SK-N-MC (cell line): Measurements from ENCODE around the gene GALNT15.

ENCODE experiments used
- DNase-seq: peaks from one replicate; pipeline ENCODE4 v3.0.0-alpha.2; 2011; ENCODE audit warnings: low read depth, low spot score
- H3K27ac ChIP-seq: fragments of 200-600 bp; sonication (generic); 2 replicates; pipeline ENCODE4 v1.5.1; 2016; ENCODE audit warnings: mixed run types
- H3K36me3 ChIP-seq: fragments of 200-600 bp; sonication (generic); 2 replicates; pipeline ENCODE4 v1.6.1; 2017; ENCODE audit warnings: antibody characterized with exemption, low read length, mixed read lengths; ENCODE audit not compliant: insufficient read depth
- H3K4me3 ChIP-seq: fragments of 200-600 bp; sonication (generic); 2 replicates; pipeline ENCODE4 v1.5.1; 2016
- H3K9ac ChIP-seq: fragments of 200-600 bp; sonication (generic); 2 replicates; pipeline ENCODE4 v1.8.0; 2017; ENCODE audit warnings: mixed run types, mixed read lengths; ENCODE audit not compliant: insufficient read length
- H3K9me3 ChIP-seq: fragments of 200-600 bp; sonication (generic); 2 replicates; pipeline ENCODE4 v1.6.1; 2017; ENCODE audit warnings: low read depth, mild to moderate bottlenecking, antibody characterized with exemption, low read length, moderate library complexity, mixed read lengths
- EZH2 ChIP-seq: fragments of 200-600 bp; sonication (generic); IDR thresholded peaks from one replicate; pipeline ENCODE4 v1.6.1; 2017; ENCODE audit warnings: antibody characterized with exemption
- FOXP2 ChIP-seq: optimal IDR thresholded peaks from 2 replicates; pipeline ENCODE3; 2011; ENCODE audit warnings: mild to moderate bottlenecking, moderate library complexity; ENCODE audit not compliant: insufficient read depth; ENCODE audit errors: extremely low read length, control extremely low read depth
- POLR2AphosphoS5 ChIP-seq: IDR thresholded peaks from 2 replicates; pipeline ENCODE4 v1.6.1; 2012; ENCODE audit warnings: mild to moderate bottlenecking, low read depth, low read length, borderline replicate concordance

The GALNT15 gene

DNA sequence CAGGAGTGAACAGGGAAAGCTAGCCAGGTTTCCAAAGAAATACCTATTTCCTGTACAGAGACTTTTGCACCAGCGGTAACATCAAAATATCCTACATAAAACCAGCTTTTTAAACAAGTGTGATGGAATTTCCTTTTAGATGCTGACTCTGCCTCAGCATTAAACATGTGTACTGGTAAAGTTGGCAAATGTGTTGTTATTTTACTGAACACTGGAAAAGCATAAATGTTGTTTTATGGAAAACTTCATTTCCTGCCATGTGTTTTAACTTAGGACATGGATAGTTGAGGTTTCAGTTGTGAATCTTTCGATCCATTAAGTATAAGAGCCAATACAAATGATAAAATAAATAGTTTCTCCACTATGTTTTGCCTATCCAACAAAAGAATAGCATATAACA is 106.2 kb downstream of the GALNT15 start:
- Histone ChIP-seq H3K9ac (no peak overlapping the region), H3K27ac (0 out of 2 replicates have a peak overlapping the region, but pooled peaks have one; percentile 13), H3K9me3 (no peaks in the 10 kb centered on the region), H3K4me3 (no peak overlapping the region), H3K36me3 (no peaks in the 10 kb centered on the region)
- DNase-seq, result no peak
- no peak for TF ChIP-seq FOXP2
- TF ChIP-seq EZH2, result no peak
- no peak for TF ChIP-seq POLR2AphosphoS5
